ENCODE data around the gene TMEM150C. TPM values are rescaled to one million over a fixed set of nuclear protein-coding genes. Genes with fewer than 3 reads are reported as not detected.

Gene TMEM150C
- total RNA-seq = 13.6 TPM
- long read RNA-seq, transcript TMEM150C-201 (8 exons, 1,990 nt) = major isoform, 22 of 33 reads
- long read RNA-seq, partial matches to known transcripts = 0 of 33 reads
- long read RNA-seq, other reads (novel, unspliced or antisense) = 7 of 33 reads

GRCh38 chr4:82561786-82562563 lies at the start of gene TMEM150C:
Gene TMEM150C (minus strand): TSS chr4:82561988. CDS start chr4:82504657, 57,331 bp downstream.
- H3K4me3 ChIP-seq = peak within 1 kb of the TSS; percentile 83
- intact Hi-C loops (cut with micrococcal nuclease) = no loop called here

GRCh38 chr4:82611527-82611926 lies 49.7 kb upstream of the TMEM150C start:
- intact Hi-C loops (cut with micrococcal nuclease) = no loop called here
- no peak for TF ChIP-seq CTCF (IDR thresholded peaks at IDR 0.05; ENCODE audit: borderline replicate concordance)

More at GRCh38 chr4:82561786-82562563, at the start of gene TMEM150C:
- no peaks in the 10 kb centered on the region for H3K36me3 ChIP-seq
- peak within 1 kb of the TSS; percentile 82 for H3K27ac ChIP-seq (replicated peaks)
- H3K9me3 ChIP-seq (replicated peaks) = no peaks in the 10 kb centered on the region
- H3K4me1 ChIP-seq = peaks cover 32% of the 10 kb centered on the region
- peak; percentile 48 for TF ChIP-seq CTCF (IDR thresholded peaks at IDR 0.05; ENCODE audit: borderline replicate concordance)
- no peaks in the 10 kb centered on the region for H3K27me3 ChIP-seq (ENCODE audit: low read depth)
- peak; percentile 43 for DNase-seq

GRCh38 chr4:82610041-82610440 lies 48.3 kb upstream of the TMEM150C start:
- Histone ChIP-seq H3K4me3 (no peak overlapping the region), H3K27ac (replicated peaks) (no peak overlapping the region), H3K36me3 (no peaks in the 10 kb centered on the region), H3K27me3 (ENCODE audit: low read depth) (no peaks in the 10 kb centered on the region), H3K4me1 (no peaks in the 10 kb centered on the region), H3K9me3 (replicated peaks) (no peaks in the 10 kb centered on the region)
- no peak for DNase-seq
- TF ChIP-seq CTCF (IDR thresholded peaks at IDR 0.05; ENCODE audit: borderline replicate concordance) = no peak
- intact Hi-C loops (cut with micrococcal nuclease) = no loop called here

More at GRCh38 chr4:82611527-82611926, 49.7 kb upstream of the TMEM150C start:
- no peak for DNase-seq
- no peaks in the 10 kb centered on the region for H3K27me3 ChIP-seq (ENCODE audit: low read depth)
- H3K27ac ChIP-seq (replicated peaks) = no peak overlapping the region
- no peaks in the 10 kb centered on the region for H3K36me3 ChIP-seq
- H3K4me3 ChIP-seq = no peak overlapping the region
- H3K9me3 ChIP-seq (replicated peaks) = no peaks in the 10 kb centered on the region
- H3K4me1 ChIP-seq = no peaks in the 10 kb centered on the region

- DNase-seq = no peak
- no peak overlapping the region for H3K27ac ChIP-seq (replicated peaks)
- H3K4me3 ChIP-seq = no peak overlapping the region
- H3K9me3 ChIP-seq (replicated peaks) = no peaks in the 10 kb centered on the region
- intact Hi-C loops (cut with micrococcal nuclease) = no loop called here
- H3K4me1 ChIP-seq = no peaks in the 10 kb centered on the region
- no peaks in the 10 kb centered on the region for H3K27me3 ChIP-seq (ENCODE audit: low read depth)
- H3K36me3 ChIP-seq = no peaks in the 10 kb centered on the region
- TF ChIP-seq CTCF (IDR thresholded peaks at IDR 0.05; ENCODE audit: borderline replicate concordance) = no peak
These were observed 44.8 kb upstream of the TMEM150C start for GRCh38 chr4:82606622-82607021.

GRCh38 chr4:82604522-82604921 lies 42.7 kb upstream of the TMEM150C start:
- Histone ChIP-seq H3K9me3 (replicated peaks) (no peaks in the 10 kb centered on the region), H3K36me3 (no peaks in the 10 kb centered on the region), H3K27ac (replicated peaks) (no peak overlapping the region), H3K4me3 (no peak overlapping the region), H3K4me1 (no peaks in the 10 kb centered on the region), H3K27me3 (ENCODE audit: low read depth) (no peaks in the 10 kb centered on the region)
- TF ChIP-seq CTCF (IDR thresholded peaks at IDR 0.05; ENCODE audit: borderline replicate concordance) = no peak
- DNase-seq = no peak
- intact Hi-C loops (cut with micrococcal nuclease) = no loop called here

Measured in left ventricle myocardium inferior (tissue), 1 donor.